Stimulated activated CD4-positive, alpha-beta T cell treated with anti-CD3 and anti-CD28 coated beads, Interleukin-1b, Interleukin-23, amount 100 ng/mL, for 1 hour (primary cell): ENCODE data around the gene KIF5C.

ENCODE experiments used
- DNase-seq, 2 donors: peaks; one replicate each; pipeline ENCODE4 v3.0.0-alpha.2; 2020; ENCODE audit warnings: low read depth in 2 of 2

KIF5C gene

DNA sequence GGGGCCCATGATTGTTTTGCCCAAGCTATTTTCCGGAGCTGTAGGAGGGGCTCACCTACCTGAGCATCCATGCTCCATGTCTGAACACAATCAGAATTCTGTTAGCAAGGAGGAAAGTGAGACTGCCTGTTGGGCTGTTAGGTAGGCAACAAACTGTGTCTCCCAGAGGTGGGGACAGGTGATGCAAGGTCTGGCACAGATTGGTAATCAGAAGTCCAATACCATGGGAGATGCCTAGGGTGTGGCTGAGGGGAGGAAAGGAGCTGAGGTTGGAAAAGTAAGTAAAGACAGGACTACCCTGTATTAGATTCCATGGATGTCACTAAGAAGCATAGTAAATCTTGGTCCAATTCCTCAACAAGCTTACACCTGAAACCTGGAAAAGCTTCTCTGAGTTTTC is 166.5 kb downstream of the KIF5C start:
- no peak for DNase-seq

GRCh38 chr2:149042881-149043280 is 167.9 kb downstream of the KIF5C start:
- no peak for DNase-seq

DNA sequence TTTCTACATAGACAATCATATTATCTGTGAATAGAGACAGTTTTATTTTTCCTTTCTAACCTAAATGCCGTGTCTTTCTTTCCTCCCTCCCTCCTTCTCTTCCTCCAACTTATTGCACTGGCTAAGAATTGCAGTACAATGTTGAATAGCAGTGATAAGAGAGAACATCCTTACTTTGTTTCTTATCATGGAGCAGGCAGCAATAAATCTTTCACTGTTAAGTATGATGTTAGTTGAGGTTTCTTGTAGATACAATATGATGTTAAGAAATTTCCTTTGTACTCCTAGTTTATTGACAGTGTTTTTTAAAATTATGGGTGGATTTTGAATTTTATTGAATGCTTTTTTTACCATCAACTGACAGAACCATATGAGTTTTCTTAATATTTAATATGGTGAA is 169.5 kb downstream of the KIF5C start:
- no peak for DNase-seq

- no peak for DNase-seq
These were observed 172.1 kb downstream of the KIF5C start for GRCh38 chr2:149047118-149047517.

DNA sequence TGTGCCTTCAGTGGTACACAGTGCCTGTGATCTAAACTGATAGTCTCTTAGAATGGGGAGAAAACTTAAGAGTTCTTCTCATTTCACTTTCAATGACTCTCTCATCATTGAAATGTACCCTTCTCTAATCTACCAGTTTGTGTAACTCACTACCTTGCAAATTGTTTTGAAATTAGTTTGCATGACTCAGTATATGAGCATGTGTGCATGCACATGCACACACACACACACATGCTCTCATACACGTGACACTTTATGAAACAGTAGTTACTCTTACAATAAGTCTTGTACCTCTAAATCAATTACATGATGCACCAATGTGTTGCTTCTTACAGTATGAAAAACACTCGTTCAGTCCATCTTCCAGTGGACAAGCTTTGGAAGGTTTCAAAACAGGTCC is 174.1 kb downstream of the KIF5C start:
- no peak for DNase-seq

DNA sequence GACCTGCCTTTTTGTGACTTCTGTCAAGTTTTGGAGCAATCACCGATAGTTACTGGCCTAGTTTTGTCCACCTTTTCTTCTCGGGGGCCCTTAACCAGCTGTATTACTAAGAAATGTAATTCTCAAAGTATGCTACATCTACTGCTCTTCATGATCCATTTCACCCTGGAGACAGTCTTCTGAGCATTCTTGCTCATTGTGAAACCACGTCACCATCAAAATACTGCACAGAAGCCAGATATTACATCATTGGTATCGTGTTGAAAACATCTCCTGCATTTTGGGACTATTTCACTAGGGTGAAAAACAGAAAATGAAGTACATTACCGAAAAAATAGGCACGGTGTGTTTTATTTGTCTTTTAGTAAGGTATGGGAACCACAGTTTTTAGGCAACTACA is 175.2 kb downstream of the KIF5C start:
- DNase-seq = no peak

DNA sequence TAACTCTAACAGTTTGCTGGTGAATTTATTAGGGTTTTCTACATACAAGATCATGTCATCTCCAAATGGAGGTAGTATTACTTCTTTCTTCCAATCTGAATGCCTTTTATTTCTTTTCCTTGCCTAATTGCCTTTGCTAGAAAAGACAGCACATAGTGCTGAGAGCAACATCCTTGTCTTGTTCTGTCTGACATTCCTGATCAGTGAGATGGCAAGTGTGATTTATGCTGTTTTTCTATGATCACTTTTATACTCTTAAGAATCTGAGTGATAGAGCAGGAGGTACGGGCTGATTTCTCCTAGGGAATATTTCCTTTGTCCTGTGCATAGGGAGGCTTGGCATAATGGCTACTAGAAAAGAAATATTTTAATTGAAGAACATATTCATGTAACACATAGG is 180.7 kb downstream of the KIF5C start:
- DNase-seq = no peak

DNA sequence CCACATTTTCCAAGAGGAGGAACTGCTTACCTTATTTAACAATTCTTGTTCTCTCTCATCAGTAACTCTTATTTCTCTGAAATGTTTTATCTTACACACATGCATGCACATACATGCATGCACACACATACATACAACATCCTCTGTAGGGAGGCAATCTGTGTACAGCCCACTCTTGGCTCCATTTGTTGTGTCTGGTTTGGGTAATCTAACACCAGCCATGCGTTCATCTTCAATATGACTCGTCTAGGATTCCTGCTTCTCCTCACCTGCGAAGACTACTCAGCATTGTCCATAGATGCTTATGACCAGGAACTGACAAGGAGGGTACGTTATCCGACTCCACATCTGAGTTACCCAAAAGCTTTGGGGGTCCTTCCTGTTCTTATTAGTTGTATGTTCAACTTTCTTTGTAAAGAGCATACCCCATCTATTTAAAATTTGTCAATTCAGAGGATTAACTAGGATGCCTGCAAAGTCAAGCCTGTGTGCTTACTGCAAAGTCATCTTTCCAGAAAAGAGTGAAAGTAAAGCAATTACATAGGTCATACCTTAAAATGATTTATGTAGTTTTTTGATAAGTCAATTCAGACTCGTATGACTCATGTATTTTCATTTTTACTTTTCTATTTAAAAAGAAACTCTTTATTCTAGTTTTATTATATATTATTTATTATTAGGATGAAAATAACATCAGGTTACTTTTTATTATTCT is 181.7 kb downstream of the KIF5C start:
- DNase-seq = no peak

GRCh38 chr2:149057401-149057800 is 182.4 kb downstream of the KIF5C start:
- no peak for DNase-seq

- no peak for DNase-seq
These were observed 183.9 kb downstream of the KIF5C start for GRCh38 chr2:149058936-149059335.

GRCh38 chr2:149059822-149060221 is 184.8 kb downstream of the KIF5C start:
- DNase-seq = no peak

- DNase-seq = no peak
These were observed 186.2 kb downstream of the KIF5C start for GRCh38 chr2:149061133-149061745.

- no peak for DNase-seq
These were observed 187.5 kb downstream of the KIF5C start for GRCh38 chr2:149062531-149062930.

DNA sequence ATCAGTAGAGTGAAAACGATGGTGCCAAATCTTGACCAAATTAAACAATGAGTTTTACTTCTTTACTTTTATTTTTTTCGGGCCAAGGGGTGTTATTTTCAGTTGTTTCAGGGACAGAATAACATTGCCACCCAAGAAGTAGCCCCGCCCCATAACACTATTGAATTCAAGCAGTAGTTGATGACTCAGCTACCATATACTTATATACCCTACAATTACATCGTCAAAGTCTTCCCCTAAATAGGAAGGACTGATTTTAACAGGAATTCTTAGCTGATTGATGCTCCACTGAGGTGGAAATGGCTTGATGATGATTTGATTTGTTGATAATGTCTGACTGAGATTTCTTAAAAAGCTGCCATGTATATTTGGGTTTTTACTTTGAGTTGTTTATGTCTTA is 188.2 kb downstream of the KIF5C start:
- DNase-seq = no peak

DNA sequence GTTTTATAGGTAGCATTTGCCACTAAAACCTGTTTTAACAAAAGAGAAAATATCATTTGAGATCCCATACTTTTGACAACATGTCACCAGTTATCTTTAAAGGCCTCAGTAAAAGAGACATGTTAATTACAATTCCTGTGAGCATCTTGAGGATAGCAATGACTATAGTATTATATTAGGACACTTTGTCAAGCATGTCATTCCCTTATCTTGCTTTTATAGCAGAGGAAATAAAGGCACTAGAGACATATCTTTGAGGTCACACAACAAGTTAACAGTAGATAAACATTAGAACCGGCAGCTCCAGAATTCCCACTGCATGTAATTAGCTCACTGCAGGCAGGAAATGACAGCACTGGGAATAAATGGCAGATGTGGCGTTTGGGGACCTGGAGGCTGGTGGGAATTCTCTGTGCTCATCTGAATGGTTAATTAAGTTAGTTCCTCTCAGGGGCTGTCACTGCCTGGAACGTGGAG is 189.4 kb downstream of the KIF5C start:
- no peak for DNase-seq

GRCh38 chr2:149064856-149065630 is 190.0 kb downstream of the KIF5C start:
- no peak for DNase-seq

- no peak for DNase-seq
These were observed 193.4 kb downstream of the KIF5C start for GRCh38 chr2:149068225-149068995.

- DNase-seq = no peak
These were observed 194.2 kb downstream of the KIF5C start for GRCh38 chr2:149068996-149069888.

DNA sequence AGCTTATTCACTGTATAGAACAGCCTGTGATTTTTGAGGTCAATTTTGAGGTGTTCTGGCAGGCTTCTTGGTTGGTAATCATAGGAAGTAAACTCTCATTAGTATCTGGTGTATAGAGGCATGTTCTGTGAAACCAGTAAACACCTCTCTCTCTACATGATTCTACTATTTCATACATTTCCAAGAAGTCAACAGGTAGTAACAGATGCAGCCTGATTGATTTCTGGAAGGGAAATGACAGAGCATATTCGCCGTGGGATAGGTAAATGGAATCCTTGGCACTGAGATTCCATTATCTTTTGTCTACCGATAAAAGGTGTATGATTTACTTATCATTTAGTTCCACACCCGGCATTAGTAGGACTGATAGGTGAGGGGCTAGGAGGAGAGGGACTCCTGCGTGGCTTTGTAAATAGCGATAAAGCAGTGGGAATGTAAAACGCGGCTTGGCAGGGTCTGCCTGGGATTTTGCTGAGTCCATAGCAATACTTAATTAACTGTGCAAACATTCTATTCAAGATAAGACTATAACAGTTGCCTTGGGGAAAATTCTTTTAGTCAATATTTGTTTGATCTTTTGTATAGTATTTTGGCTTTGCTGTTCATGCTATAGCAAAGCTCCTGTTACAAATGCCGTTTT is 195.8 kb downstream of the KIF5C start:
- DNase-seq = no peak

- no peak for DNase-seq
These were observed 200.1 kb downstream of the KIF5C start for GRCh38 chr2:149075105-149075504.

GRCh38 chr2:149075853-149076252 is 200.8 kb downstream of the KIF5C start:
- DNase-seq = no peak
